ENCODE measurements around the gene AQP1.

AQP1 gene

GRCh38 chr7:30970594-30971094 is 59.0 kb downstream of the AQP1 start:
- Histone ChIP-seq H3K4me3 (ENCODE audit: low read length) (no peak overlapping the region), H3K27ac (ENCODE audit: low read depth, low read length) (no peak overlapping the region), H3K27me3 (ENCODE audit: insufficient read depth, low read length) (no peaks in the 10 kb centered on the region), H3K9me3 (ENCODE audit: insufficient read depth, low read depth, low read length) (no peaks in the 10 kb centered on the region), H3K36me3 (ENCODE audit: insufficient read depth, low read length) (no peaks in the 10 kb centered on the region), H3K4me1 (ENCODE audit: insufficient read depth, low read length) (no peaks in the 10 kb centered on the region), H3K9ac (ENCODE audit: low read depth, low read length) (no peak overlapping the region)
- WGBS: 52% methylated on average over 6 of the region's 6 CpGs

GRCh38 chr7:30971440-30971839 is 59.8 kb downstream of the AQP1 start:
- Histone ChIP-seq H3K4me3 (ENCODE audit: low read length) (no peak overlapping the region), H3K9ac (ENCODE audit: low read depth, low read length) (no peak overlapping the region), H3K4me1 (ENCODE audit: insufficient read depth, low read length) (no peaks in the 10 kb centered on the region), H3K36me3 (ENCODE audit: insufficient read depth, low read length) (no peaks in the 10 kb centered on the region), H3K27me3 (ENCODE audit: insufficient read depth, low read length) (no peaks in the 10 kb centered on the region), H3K27ac (ENCODE audit: low read depth, low read length) (no peak overlapping the region), H3K9me3 (ENCODE audit: insufficient read depth, low read depth, low read length) (no peaks in the 10 kb centered on the region)
- WGBS: 84% methylated on average over 3 of the region's 3 CpGs

- Histone ChIP-seq H3K36me3 (ENCODE audit: insufficient read depth, low read length) (no peaks in the 10 kb centered on the region), H3K9me3 (ENCODE audit: insufficient read depth, low read depth, low read length) (no peaks in the 10 kb centered on the region), H3K4me3 (ENCODE audit: low read length) (no peak overlapping the region), H3K27ac (ENCODE audit: low read depth, low read length) (no peak overlapping the region), H3K27me3 (ENCODE audit: insufficient read depth, low read length) (no peaks in the 10 kb centered on the region), H3K4me1 (ENCODE audit: insufficient read depth, low read length) (no peaks in the 10 kb centered on the region), H3K9ac (ENCODE audit: low read depth, low read length) (no peak overlapping the region)
- 80% methylated on average over 15 of the region's 15 CpGs for WGBS
Observed at GRCh38 chr7:30971840-30972563, 60.3 kb downstream of the AQP1 start.

- Histone ChIP-seq H3K9ac (ENCODE audit: low read depth, low read length) (no peak overlapping the region), H3K4me1 (ENCODE audit: insufficient read depth, low read length) (no peaks in the 10 kb centered on the region), H3K27ac (ENCODE audit: low read depth, low read length) (no peak overlapping the region), H3K4me3 (ENCODE audit: low read length) (no peak overlapping the region), H3K36me3 (ENCODE audit: insufficient read depth, low read length) (no peaks in the 10 kb centered on the region), H3K27me3 (ENCODE audit: insufficient read depth, low read length) (no peaks in the 10 kb centered on the region), H3K9me3 (ENCODE audit: insufficient read depth, low read depth, low read length) (no peaks in the 10 kb centered on the region)
- 66% methylated on average over 3 of the region's 3 CpGs for WGBS
Observed at GRCh38 chr7:30973292-30973691, 61.6 kb downstream of the AQP1 start.

- Histone ChIP-seq H3K9ac (ENCODE audit: low read depth, low read length) (no peak overlapping the region), H3K9me3 (ENCODE audit: insufficient read depth, low read depth, low read length) (no peaks in the 10 kb centered on the region), H3K27me3 (ENCODE audit: insufficient read depth, low read length) (no peaks in the 10 kb centered on the region), H3K4me3 (ENCODE audit: low read length) (no peak overlapping the region), H3K27ac (ENCODE audit: low read depth, low read length) (no peak overlapping the region), H3K36me3 (ENCODE audit: insufficient read depth, low read length) (no peaks in the 10 kb centered on the region), H3K4me1 (ENCODE audit: insufficient read depth, low read length) (no peaks in the 10 kb centered on the region)
- 93% methylated on average over 18 of the region's 18 CpGs for WGBS
Observed at GRCh38 chr7:30973791-30974604, 62.3 kb downstream of the AQP1 start.

GRCh38 chr7:30974605-30975255 is 63.1 kb downstream of the AQP1 start:
- Histone ChIP-seq H3K9me3 (ENCODE audit: insufficient read depth, low read depth, low read length) (no peaks in the 10 kb centered on the region), H3K4me1 (ENCODE audit: insufficient read depth, low read length) (no peaks in the 10 kb centered on the region), H3K27me3 (ENCODE audit: insufficient read depth, low read length) (no peaks in the 10 kb centered on the region), H3K4me3 (ENCODE audit: low read length) (no peak overlapping the region), H3K27ac (ENCODE audit: low read depth, low read length) (no peak overlapping the region), H3K9ac (ENCODE audit: low read depth, low read length) (no peak overlapping the region), H3K36me3 (ENCODE audit: insufficient read depth, low read length) (no peaks in the 10 kb centered on the region)
- 24% methylated on average over 7 of the region's 7 CpGs for WGBS

Data from HUES64 (cell line).